ENCODE data around the gene TMCO2.

- TF ChIP-seq CTCF (IDR thresholded peaks at IDR 0.05) (no peak), ZFX (IDR thresholded peaks at IDR 0.05; ENCODE audit: borderline replicate concordance) (no peak)
Observed at GRCh38 chr1:40226192-40226591, 21.5 kb upstream of the TMCO2 start.
